Gastroesophageal sphincter (tissue), 3 donors: Measurements from ENCODE around the gene HCN3.

Experiments
- EP300 ChIP-seq: sonication (generic); formaldehyde crosslinking; IDR thresholded peaks from one replicate; pipeline ENCODE4 v1.6.1; 2017; ENCODE audit warnings: antibody characterized with exemption, mild to moderate bottlenecking
- POLR2A ChIP-seq, 2 donors: fragments of 450-650 bp; IDR thresholded peaks; one replicate each; pipeline ENCODE4 v1.6.1; 2017; ENCODE audit warnings: antibody characterized with exemption in 2 of 2, mild to moderate bottlenecking in 2 of 2, moderate library complexity in 1 of 2
- POLR2AphosphoS5 ChIP-seq: sonication (generic); formaldehyde crosslinking; IDR thresholded peaks from one replicate; pipeline ENCODE4 v1.6.1; 2017; ENCODE audit warnings: antibody characterized with exemption
- TF ChIP-seq, protein P1 (sequence below), 4 experiments: fragments of 200-600 bp in 2 of 4; fragments of 450-650 bp in 2 of 4; sonication (generic) in 1 of 4; IDR thresholded peaks; one replicate each; pipeline ENCODE4 v1.5.1; 2017 to 2019; ENCODE audit warnings: antibody characterized with exemption in 4 of 4, mild to moderate bottlenecking in 2 of 4, moderate library complexity in 2 of 4

GRCh38 chr1:155254714-155255242, 22.5 kb upstream of the HCN3 start:
- TF ChIP-seq, protein P1, sequence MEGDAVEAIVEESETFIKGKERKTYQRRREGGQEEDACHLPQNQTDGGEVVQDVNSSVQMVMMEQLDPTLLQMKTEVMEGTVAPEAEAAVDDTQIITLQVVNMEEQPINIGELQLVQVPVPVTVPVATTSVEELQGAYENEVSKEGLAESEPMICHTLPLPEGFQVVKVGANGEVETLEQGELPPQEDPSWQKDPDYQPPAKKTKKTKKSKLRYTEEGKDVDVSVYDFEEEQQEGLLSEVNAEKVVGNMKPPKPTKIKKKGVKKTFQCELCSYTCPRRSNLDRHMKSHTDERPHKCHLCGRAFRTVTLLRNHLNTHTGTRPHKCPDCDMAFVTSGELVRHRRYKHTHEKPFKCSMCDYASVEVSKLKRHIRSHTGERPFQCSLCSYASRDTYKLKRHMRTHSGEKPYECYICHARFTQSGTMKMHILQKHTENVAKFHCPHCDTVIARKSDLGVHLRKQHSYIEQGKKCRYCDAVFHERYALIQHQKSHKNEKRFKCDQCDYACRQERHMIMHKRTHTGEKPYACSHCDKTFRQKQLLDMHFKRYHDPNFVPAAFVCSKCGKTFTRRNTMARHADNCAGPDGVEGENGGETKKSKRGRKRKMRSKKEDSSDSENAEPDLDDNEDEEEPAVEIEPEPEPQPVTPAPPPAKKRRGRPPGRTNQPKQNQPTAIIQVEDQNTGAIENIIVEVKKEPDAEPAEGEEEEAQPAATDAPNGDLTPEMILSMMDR (IDR thresholded peaks at IDR 0.05), result no peak
- TF ChIP-seq EP300, result no peak
- TF ChIP-seq POLR2A (IDR thresholded peaks at IDR 0.05), result no peak
- no peak for TF ChIP-seq POLR2AphosphoS5
